SK-N-SH treated with all-trans-retinoic acid at 6 μM for 48 hours (cell line): ENCODE results near the gene SLC2A11.
"Not testable (repeated sequence)": the region's sequence is repeated elsewhere in the genome, so short reads cannot be mapped to it uniquely, and the experiment has no call there.

Source experiments
- ATAC-seq: fragments of 200-7000 bp; cut with Tn5 transposase; 3 replicates; pipeline ENCODE4 v1.9.1; 2020; ENCODE audit warnings: mild to moderate bottlenecking, moderate library complexity
- ARNTL ChIP-seq: fragments of 450-650 bp; formaldehyde crosslinking; IDR thresholded peaks from 2 replicates; pipeline ENCODE4 v1.5.0; 2020; ENCODE audit warnings: low read depth, mild to moderate bottlenecking, moderate library complexity, borderline replicate concordance
- BACH2 ChIP-seq: fragments of 250-450 bp; sonication (Bioruptor Pico); IDR thresholded peaks from 2 replicates; pipeline ENCODE4 v1.9.0; 2021; ENCODE audit warnings: mild to moderate bottlenecking, borderline replicate concordance
- CREB5 ChIP-seq: fragments of 250-450 bp; sonication (Bioruptor Pico); IDR thresholded peaks from 2 replicates; pipeline ENCODE4 v1.5.1; 2020; ENCODE audit warnings: low read depth, mild to moderate bottlenecking, moderate library complexity
- CSDC2 ChIP-seq: fragments of 250-450 bp; sonication (Bioruptor Pico); IDR thresholded peaks from 2 replicates; pipeline ENCODE4 v1.5.0; 2020; ENCODE audit warnings: mild to moderate bottlenecking, moderate library complexity
- CSRNP3 ChIP-seq: fragments of 250-450 bp; sonication (Bioruptor Pico); IDR thresholded peaks from 2 replicates; pipeline ENCODE4 v1.5.1; 2021; ENCODE audit warnings: mild to moderate bottlenecking, moderate library complexity
- ESRRG ChIP-seq: fragments of 250-450 bp; sonication (Bioruptor Pico); IDR thresholded peaks from 2 replicates; pipeline ENCODE4 v1.6.1; 2021; ENCODE audit warnings: mild to moderate bottlenecking
- GLIS3 ChIP-seq: fragments of 250-450 bp; sonication (Bioruptor Pico); IDR thresholded peaks from 2 replicates; pipeline ENCODE4 v1.5.0; 2020; ENCODE audit warnings: mild to moderate bottlenecking, moderate library complexity
- ISL1 ChIP-seq: fragments of 250-450 bp; sonication (Bioruptor Pico); IDR thresholded peaks from 2 replicates; pipeline ENCODE4 v2.1.2; 2022; ENCODE audit warnings: mild to moderate bottlenecking, moderate library complexity
- PATZ1 ChIP-seq: fragments of 250-450 bp; sonication (Bioruptor Pico); IDR thresholded peaks from 2 replicates; pipeline ENCODE4 v1.8.0; 2020; ENCODE audit warnings: mild to moderate bottlenecking, moderate library complexity, borderline replicate concordance
- RARB ChIP-seq: fragments of 250-450 bp; sonication (Bioruptor Pico); IDR thresholded peaks from 2 replicates; pipeline ENCODE4 v1.8.0; 2021; ENCODE audit warnings: mild to moderate bottlenecking, moderate library complexity
- SNAI2 ChIP-seq: fragments of 250-450 bp; sonication (Bioruptor Pico); IDR thresholded peaks from 2 replicates; pipeline ENCODE4 v1.5.0; 2020; ENCODE audit warnings: mild to moderate bottlenecking, moderate library complexity
- TCF4 ChIP-seq: fragments of 250-450 bp; sonication (Bioruptor Pico); IDR thresholded peaks from 2 replicates; pipeline ENCODE4 v1.8.0; 2021; ENCODE audit warnings: mild to moderate bottlenecking, moderate library complexity, borderline replicate concordance
- TOX ChIP-seq: fragments of 250-450 bp; sonication (Bioruptor Pico); IDR thresholded peaks from 2 replicates; pipeline ENCODE4 v1.8.0; 2021; ENCODE audit warnings: mild to moderate bottlenecking, moderate library complexity, borderline replicate concordance
- ZC3H10 ChIP-seq: fragments of 250-450 bp; sonication (Bioruptor Pico); IDR thresholded peaks from 2 replicates; pipeline ENCODE4 v1.5.1; 2021; ENCODE audit warnings: mild to moderate bottlenecking, moderate library complexity
- ZFP3 ChIP-seq: fragments of 250-450 bp; sonication (Bioruptor Pico); IDR thresholded peaks from 2 replicates; pipeline ENCODE4 v1.5.0; 2020; ENCODE audit warnings: mild to moderate bottlenecking, moderate library complexity
- ZFP30 ChIP-seq: fragments of 450-650 bp; formaldehyde crosslinking; IDR thresholded peaks from 2 replicates; pipeline ENCODE4 v1.5.0; 2022; ENCODE audit warnings: mild to moderate bottlenecking, moderate library complexity
- ZNF565 ChIP-seq: fragments of 450-650 bp; formaldehyde crosslinking; conservative IDR thresholded peaks from 2 replicates; pipeline ENCODE4 v1.5.0; 2020; ENCODE audit warnings: low read depth, mild to moderate bottlenecking, moderate library complexity
- ZNF8 ChIP-seq: fragments of 450-650 bp; formaldehyde crosslinking; IDR thresholded peaks from 2 replicates; pipeline ENCODE4 v1.5.0; 2020; ENCODE audit warnings: mild to moderate bottlenecking, moderate library complexity
- TF ChIP-seq, protein P1 (sequence below): fragments of 250-450 bp; sonication (Bioruptor Pico); IDR thresholded peaks from 2 replicates; pipeline ENCODE4 v1.5.0; 2020; ENCODE audit warnings: mild to moderate bottlenecking, moderate library complexity
- TF ChIP-seq, protein P2 (sequence below): fragments of 250-450 bp; sonication (Bioruptor Pico); IDR thresholded peaks from 2 replicates; pipeline ENCODE4 v1.8.0; 2021; ENCODE audit warnings: low read depth, mild to moderate bottlenecking, moderate library complexity, borderline replicate concordance

The SLC2A11 gene

DNA sequence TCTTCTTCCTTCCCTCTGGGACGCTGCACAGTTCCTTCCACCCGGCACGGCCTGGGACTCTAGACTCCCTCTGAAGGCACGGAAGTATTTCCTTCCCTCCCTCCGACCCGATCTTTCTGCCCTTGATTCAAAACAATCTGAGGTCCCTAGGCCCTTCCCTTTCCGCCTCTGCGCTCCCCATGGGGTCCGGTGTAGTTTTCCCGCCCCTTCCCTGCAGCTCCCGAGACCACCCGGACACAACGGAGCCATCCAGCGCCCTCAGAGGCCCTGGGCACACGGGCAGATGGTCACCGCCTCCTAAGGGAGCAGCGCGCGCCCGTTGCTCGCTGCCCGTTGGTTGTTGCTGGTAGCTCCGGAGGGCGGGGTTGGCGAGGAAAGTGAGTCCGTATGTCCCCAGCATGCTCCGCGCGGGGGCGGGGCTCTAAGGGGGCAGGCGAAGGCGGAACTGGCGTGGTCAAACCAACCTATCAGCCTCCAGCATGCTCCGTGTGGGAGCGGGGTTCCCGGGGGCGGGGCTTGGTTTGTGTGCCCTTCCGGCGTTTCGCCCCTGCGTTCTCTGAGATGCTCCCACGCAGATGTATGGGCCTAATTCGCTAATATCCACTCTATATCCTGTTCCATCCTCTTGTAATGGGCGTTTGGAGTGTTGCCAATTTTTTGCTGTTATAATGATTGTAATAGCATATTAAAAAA is 56.1 kb downstream of the SLC2A11 start:
- peak; percentile 99 for ATAC-seq
- no peak for TF ChIP-seq ZNF8 (CRISPR knock-in tag)
- TF ChIP-seq GLIS3 (CRISPR knock-in tag) = peak; percentile 25; the same call in 1 of the 2 replicates
- TF ChIP-seq CSDC2 (CRISPR knock-in tag) = peak; percentile 76; the same call in 1 of the 2 replicates
- peak; percentile 45; the same call in 1 of the 2 replicates for TF ChIP-seq TCF4 (CRISPR knock-in tag)
- TF ChIP-seq CSRNP3 (CRISPR knock-in tag) = no peak
- no peak for TF ChIP-seq BACH2 (CRISPR knock-in tag)
- TF ChIP-seq ZFP30 (CRISPR knock-in tag) = no peak
- TF ChIP-seq ISL1 = peak; percentile 22; the same call in 1 of the 2 replicates

DNA sequence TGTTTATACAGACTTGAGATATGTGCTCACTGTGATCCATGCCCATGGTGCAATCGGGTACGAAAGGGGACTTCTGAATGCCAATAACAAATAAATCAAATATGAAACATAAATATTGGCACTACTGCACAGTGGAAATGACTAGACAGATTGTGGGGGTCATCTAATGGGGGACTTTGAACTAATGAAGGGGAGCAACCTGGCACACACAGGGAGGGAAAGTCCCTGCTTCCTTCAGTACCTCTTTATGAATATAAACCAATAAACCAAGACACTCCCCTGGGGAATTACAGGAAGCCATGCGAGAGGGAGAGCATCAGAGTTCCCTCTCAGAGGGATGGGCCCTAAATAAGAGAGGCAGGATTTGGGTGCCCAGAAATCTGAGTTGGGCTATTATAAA is 57.6 kb downstream of the SLC2A11 start:
- TF ChIP-seq SNAI2 (CRISPR knock-in tag) (no peak), ZFP3 (CRISPR knock-in tag) (no peak), ARNTL (no peak), ISL1 (no peak), ESRRG (CRISPR knock-in tag) (no peak), GLIS3 (CRISPR knock-in tag) (no peak), ZC3H10 (CRISPR knock-in tag) (no peak), PATZ1 (CRISPR knock-in tag) (no peak), CREB5 (no peak), TOX (CRISPR knock-in tag) (no peak), ZNF8 (CRISPR knock-in tag) (no peak), TCF4 (CRISPR knock-in tag) (no peak), RARB (CRISPR knock-in tag) (no peak), ZFP30 (CRISPR knock-in tag) (no peak), ZNF565 (no peak)
- TF ChIP-seq, protein P1, sequence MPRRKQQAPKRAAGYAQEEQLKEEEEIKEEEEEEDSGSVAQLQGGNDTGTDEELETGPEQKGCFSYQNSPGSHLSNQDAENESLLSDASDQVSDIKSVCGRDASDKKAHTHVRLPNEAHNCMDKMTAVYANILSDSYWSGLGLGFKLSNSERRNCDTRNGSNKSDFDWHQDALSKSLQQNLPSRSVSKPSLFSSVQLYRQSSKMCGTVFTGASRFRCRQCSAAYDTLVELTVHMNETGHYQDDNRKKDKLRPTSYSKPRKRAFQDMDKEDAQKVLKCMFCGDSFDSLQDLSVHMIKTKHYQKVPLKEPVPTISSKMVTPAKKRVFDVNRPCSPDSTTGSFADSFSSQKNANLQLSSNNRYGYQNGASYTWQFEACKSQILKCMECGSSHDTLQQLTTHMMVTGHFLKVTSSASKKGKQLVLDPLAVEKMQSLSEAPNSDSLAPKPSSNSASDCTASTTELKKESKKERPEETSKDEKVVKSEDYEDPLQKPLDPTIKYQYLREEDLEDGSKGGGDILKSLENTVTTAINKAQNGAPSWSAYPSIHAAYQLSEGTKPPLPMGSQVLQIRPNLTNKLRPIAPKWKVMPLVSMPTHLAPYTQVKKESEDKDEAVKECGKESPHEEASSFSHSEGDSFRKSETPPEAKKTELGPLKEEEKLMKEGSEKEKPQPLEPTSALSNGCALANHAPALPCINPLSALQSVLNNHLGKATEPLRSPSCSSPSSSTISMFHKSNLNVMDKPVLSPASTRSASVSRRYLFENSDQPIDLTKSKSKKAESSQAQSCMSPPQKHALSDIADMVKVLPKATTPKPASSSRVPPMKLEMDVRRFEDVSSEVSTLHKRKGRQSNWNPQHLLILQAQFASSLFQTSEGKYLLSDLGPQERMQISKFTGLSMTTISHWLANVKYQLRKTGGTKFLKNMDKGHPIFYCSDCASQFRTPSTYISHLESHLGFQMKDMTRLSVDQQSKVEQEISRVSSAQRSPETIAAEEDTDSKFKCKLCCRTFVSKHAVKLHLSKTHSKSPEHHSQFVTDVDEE (CRISPR knock-in tag) = no peak
- TF ChIP-seq, protein P2, sequence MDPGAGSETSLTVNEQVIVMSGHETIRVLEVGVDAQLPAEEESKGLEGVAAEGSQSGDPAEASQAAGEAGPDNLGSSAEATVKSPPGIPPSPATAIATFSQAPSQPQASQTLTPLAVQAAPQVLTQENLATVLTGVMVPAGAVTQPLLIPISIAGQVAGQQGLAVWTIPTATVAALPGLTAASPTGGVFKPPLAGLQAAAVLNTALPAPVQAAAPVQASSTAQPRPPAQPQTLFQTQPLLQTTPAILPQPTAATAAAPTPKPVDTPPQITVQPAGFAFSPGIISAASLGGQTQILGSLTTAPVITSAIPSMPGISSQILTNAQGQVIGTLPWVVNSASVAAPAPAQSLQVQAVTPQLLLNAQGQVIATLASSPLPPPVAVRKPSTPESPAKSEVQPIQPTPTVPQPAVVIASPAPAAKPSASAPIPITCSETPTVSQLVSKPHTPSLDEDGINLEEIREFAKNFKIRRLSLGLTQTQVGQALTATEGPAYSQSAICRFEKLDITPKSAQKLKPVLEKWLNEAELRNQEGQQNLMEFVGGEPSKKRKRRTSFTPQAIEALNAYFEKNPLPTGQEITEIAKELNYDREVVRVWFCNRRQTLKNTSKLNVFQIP = no peak
- no peak for ATAC-seq

- ATAC-seq = not testable (repeated sequence)
Measured at GRCh38 chr22:23920267-23920611, 62.6 kb downstream of the SLC2A11 start.

GRCh38 chr22:23921586-23922201 is 64.0 kb downstream of the SLC2A11 start:
- not testable (repeated sequence) for ATAC-seq
